Epithelial cell of esophagus (primary cell): ENCODE data around the gene SYNE4.
"Not testable (repeated sequence)": the region's sequence is repeated elsewhere in the genome, so short reads cannot be mapped to it uniquely, and the experiment has no call there.

ENCODE experiments used
- DNase-seq: peaks from one replicate; pipeline ENCODE4 v3.0.0; 2010; ENCODE audit warnings: low read depth
- H3K4me3 ChIP-seq: 2 replicates; pipeline ENCODE4 v1.5.1; 2011; ENCODE audit warnings: mild to moderate bottlenecking, low read length, control low read depth
- CTCF ChIP-seq: IDR thresholded peaks from 2 replicates; pipeline ENCODE4 v1.5.1; 2011; ENCODE audit warnings: low read depth, mild to moderate bottlenecking, low read length, control low read depth, inconsistent platforms; ENCODE audit not compliant: insufficient read depth; ENCODE audit errors: missing control alignments

The SYNE4 gene

GRCh38 chr19:35959040-35959967 lies 49.3 kb downstream of the SYNE4 start:
- H3K4me3 ChIP-seq = no peak overlapping the region
- DNase-seq = no peak
- TF ChIP-seq CTCF = no peak

- no peak overlapping the region for H3K4me3 ChIP-seq
- TF ChIP-seq CTCF = no peak
- DNase-seq = no peak
Measured at GRCh38 chr19:35958660-35959039, 50.0 kb downstream of the SYNE4 start.

GRCh38 chr19:35957411-35957810 lies 51.2 kb downstream of the SYNE4 start:
- not testable (repeated sequence) for H3K4me3 ChIP-seq, DNase-seq

GRCh38 chr19:35955881-35956634 lies 52.6 kb downstream of the SYNE4 start:
- no peak overlapping the region for H3K4me3 ChIP-seq
- TF ChIP-seq CTCF = no peak
- DNase-seq = no peak
